GM12878 (cell line): ENCODE data around the gene ARRDC4. TPM values are rescaled to one million over a fixed set of nuclear protein-coding genes. Genes with fewer than 3 reads are reported as not detected.

Experiments used
- ATAC-seq: fragments of 200-7000 bp; cut with Tn5 transposase; 3 replicates; pipeline ENCODE4 v1.9.1; 2020; ENCODE audit warnings: mild to moderate bottlenecking, moderate library complexity
- BruUV-seq: library from RNA; stranded (reverse); fragments of 400-500 nt; replicated peaks from 2 replicates; lab custom pipeline; 2021; lab: Mats Ljungman, UMichigan
- CTCF ChIA-PET: fragments of 300-600 bp; sonication (Branson Sonifier 250); formaldehyde crosslinking; extraction: SDS; loops from one replicate; lab custom pipeline; 2021; ENCODE audit warnings: inconsistent platforms; lab: Yijun Ruan, JAX
- POLR2A ChIA-PET: fragments of 350-600 bp; formaldehyde crosslinking; extraction: SDS; loops from one replicate; lab custom pipeline; 2021; ENCODE audit warnings: inconsistent platforms; lab: Charles Lee
- RAD21 ChIA-PET: fragments of 300-600 bp; sonication (Branson Sonifier 250); formaldehyde crosslinking; loops from one replicate; lab custom pipeline; 2023; ENCODE audit warnings: antibody characterized with exemption; ENCODE audit not compliant: unreplicated experiment; lab: Charles Lee
- SMC1A ChIA-PET: fragments of 300-600 bp; sonication (Branson Sonifier 250); formaldehyde crosslinking; loops from one replicate; lab custom pipeline; 2023; ENCODE audit not compliant: unreplicated experiment, uncharacterized antibody; lab: Charles Lee
- DNase-seq: peaks from one replicate; pipeline ENCODE4 v3.0.0-alpha.2; 2011; ENCODE audit warnings: low read depth, low spot score
- FAIRE-seq: peaks from 3 replicates; lab custom pipeline; 2011; peaks lifted over from hg19 to GRCh38; lab: Jason Lieb, UNC
- H2AFZ ChIP-seq: 2 replicates; pipeline ENCODE4 v1.6.0; 2011; ENCODE audit warnings: low read depth, low read length, control low read depth; ENCODE audit not compliant: control insufficient read depth
- H3K27ac ChIP-seq: 2 replicates; pipeline ENCODE4 v1.5.1; 2011; ENCODE audit warnings: control low read depth; ENCODE audit not compliant: control insufficient read depth, insufficient read depth
- H3K27me3 ChIP-seq, 2 experiments: replicated peaks in 1 of 2; 2 replicates each; pipeline versions ENCODE4 v1.6.0 to v1.6.1; 2011; ENCODE audit warnings: low read length in 1 of 2; ENCODE audit not compliant: control insufficient read depth in 2 of 2, insufficient read depth in 2 of 2
- H3K36me3 ChIP-seq, 2 experiments: 2 replicates each; pipeline ENCODE4 v1.5.1; 2011; ENCODE audit warnings: low read length in 1 of 2; ENCODE audit not compliant: control insufficient read depth in 2 of 2, insufficient read depth in 2 of 2
- H3K4me1 ChIP-seq: 2 replicates; pipeline ENCODE4 v1.6.1; 2011; ENCODE audit warnings: mild to moderate bottlenecking, low read length, moderate library complexity, mixed read lengths; ENCODE audit not compliant: control insufficient read depth, insufficient read depth
- H3K4me2 ChIP-seq: 2 replicates; pipeline ENCODE4 v1.6.0; 2011; ENCODE audit warnings: control low read depth; ENCODE audit not compliant: control insufficient read depth, insufficient read depth
- H3K4me3 ChIP-seq: fragments of 200-600 bp; sonication (generic); 2 replicates; pipeline ENCODE4 v1.5.1; 2016
- H3K79me2 ChIP-seq: 2 replicates; pipeline ENCODE4 v1.6.0; 2011; ENCODE audit warnings: low read length; ENCODE audit not compliant: control insufficient read depth, insufficient read depth
- H3K9ac ChIP-seq: 2 replicates; pipeline ENCODE4 v1.8.0; 2011; ENCODE audit warnings: low read length, control low read depth, mixed read lengths; ENCODE audit not compliant: control insufficient read depth, insufficient read depth
- H3K9me3 ChIP-seq: replicated peaks from 3 replicates; pipeline ENCODE4 v1.5.1; 2011; ENCODE audit warnings: mild to moderate bottlenecking, low read length; ENCODE audit not compliant: control insufficient read depth, insufficient read depth
- H4K20me1 ChIP-seq: 2 replicates; pipeline ENCODE4 v1.6.0; 2011; ENCODE audit not compliant: control insufficient read depth, insufficient read depth
- ASH2L ChIP-seq: fragments of 300-600, 200-600 bp; sonication (generic); IDR thresholded peaks from 2 replicates; pipeline ENCODE4 v1.6.1; 2017; ENCODE audit warnings: low read depth, mild to moderate bottlenecking, borderline replicate concordance
- CHD4 ChIP-seq: fragments of 200-600 bp; sonication (generic); IDR thresholded peaks from 2 replicates; pipeline ENCODE4 v1.6.1; 2016; ENCODE audit warnings: mild to moderate bottlenecking
- JUND ChIP-seq: IDR thresholded peaks from 2 replicates; pipeline ENCODE4 v1.6.1; 2012; ENCODE audit warnings: low read depth, mild to moderate bottlenecking, low read length, improper control_type of control experiment, moderate library complexity
- KLF5 ChIP-seq: fragments of 450-650 bp; IDR thresholded peaks from 2 replicates; pipeline ENCODE4 v1.6.1; 2014; ENCODE audit warnings: mild to moderate bottlenecking; ENCODE audit not compliant: partially characterized antibody
- MEF2A ChIP-seq: IDR thresholded peaks from 2 replicates; pipeline ENCODE4 v1.6.1; 2011; ENCODE audit warnings: low read depth, mild to moderate bottlenecking, low read length, moderate library complexity; ENCODE audit not compliant: insufficient read depth
- MTA2 ChIP-seq: fragments of 450-650 bp; IDR thresholded peaks from 2 replicates; pipeline ENCODE4 v1.6.1; 2016; ENCODE audit warnings: low read depth, mild to moderate bottlenecking, moderate library complexity
- MTA3 ChIP-seq: IDR thresholded peaks from 2 replicates; pipeline ENCODE4 v1.6.1; 2012; ENCODE audit warnings: low read length, inconsistent platforms, borderline replicate concordance
- MXI1 ChIP-seq: fragments of 150-350 bp; IDR thresholded peaks from 2 replicates; pipeline ENCODE4 v1.6.1; 2011; ENCODE audit warnings: low read depth, mild to moderate bottlenecking, inconsistent platforms, low read length, improper control_type of control experiment
- NR2F1 ChIP-seq: fragments of 450-650 bp; conservative IDR thresholded peaks from 2 replicates; pipeline ENCODE4 v1.6.1; 2017; ENCODE audit warnings: mild to moderate bottlenecking
- TCF12 ChIP-seq: IDR thresholded peaks from 2 replicates; pipeline ENCODE4 v1.6.1; 2011; ENCODE audit warnings: low read depth, mild to moderate bottlenecking, low read length
- TCF3 ChIP-seq: IDR thresholded peaks from 2 replicates; pipeline ENCODE4 v1.6.1; 2012; ENCODE audit warnings: low read depth, mild to moderate bottlenecking, low read length, borderline replicate concordance; ENCODE audit not compliant: insufficient read depth
- ZNF207 ChIP-seq: fragments of 450-650 bp; IDR thresholded peaks from 2 replicates; pipeline ENCODE4 v1.6.1; 2014; ENCODE audit warnings: antibody characterized with exemption, mild to moderate bottlenecking, borderline replicate concordance
- ZNF24 ChIP-seq: fragments of 450-650 bp; IDR thresholded peaks from 2 replicates; pipeline ENCODE4 v1.6.1; 2017; ENCODE audit warnings: antibody characterized with exemption, mild to moderate bottlenecking
- ZNF384 ChIP-seq: IDR thresholded peaks from 2 replicates; pipeline ENCODE4 v1.6.1; 2012; ENCODE audit warnings: low read depth, mild to moderate bottlenecking, low read length, improper control_type of control experiment, borderline replicate concordance
- ZSCAN29 ChIP-seq: fragments of 450-650 bp; IDR thresholded peaks from 2 replicates; pipeline ENCODE4 v1.6.1; 2017; ENCODE audit warnings: mild to moderate bottlenecking, moderate library complexity
- WGBS: methylation state at CpG from one replicate; pipeline ENCODE4 v1.1.6; 2016; ENCODE audit warnings: low lambda C conversion rate; ENCODE audit not compliant: insufficient replicate concordance, insufficient coverage; ENCODE audit errors: missing lambda C conversion rate; 5-methylcytosine and 5-hydroxymethylcytosine counted together
- in situ Hi-C: fragments of 300-500 bp; cut with MboI; formaldehyde crosslinking; loops from 9 replicates; pipeline ENCODE4 v1.14.3; 2018; ENCODE audit warnings: mixed read lengths
- intact Hi-C: fragments of 100-400 bp; cut with micrococcal nuclease; formaldehyde crosslinking; loops from one replicate; pipeline ENCODE4 v1.14.2; 2022; ENCODE audit not compliant: unreplicated experiment
- polyA plus RNA-seq, 11 experiments: library from polyadenylated mRNA; depleted of rRNA in 4 of 11; unstranded in 6 of 11; stranded (reverse) in 5 of 11; fragments of >200 nt; fragmentation: Nextera tagmentation in 4 of 11; fragmentation: Illumina TruSeq in 1 of 11; extraction: Ambion mirVana in 4 of 11; extraction: Trizol in 1 of 11; gene quantifications; 1 replicate in 1 of 11; 2 replicates in 10 of 11; pipeline versions ENCODE4 v1.2.1 to v1.2.3, GENCODE V29; 2011 to 2016; ENCODE audit warnings: inconsistent platforms in 2 of 11, missing spikeins in 2 of 11, low read depth in 1 of 11
- total RNA-seq, 4 experiments: library from RNA; depleted of rRNA in 3 of 4; stranded (reverse); fragments of >200 nt in 3 of 4; fragmentation: Illumina TruSeq in 1 of 4; extraction: Trizol in 1 of 4; gene quantifications; 2 replicates each; pipeline versions ENCODE4 v1.2.1 to v1.2.3, GENCODE V29; 2013 to 2021
- TF ChIP-seq, protein P1 (sequence below): fragments of 450-650 bp; IDR thresholded peaks from 2 replicates; pipeline ENCODE4 v1.6.1; 2017; ENCODE audit warnings: borderline replicate concordance
- TF ChIP-seq, protein P2 (sequence below): IDR thresholded peaks from 2 replicates; pipeline ENCODE4 v1.6.1; 2011; ENCODE audit warnings: low read depth, low read length, improper control_type of control experiment, borderline replicate concordance
- TF ChIP-seq, protein P3 (sequence below): fragments of 450-650 bp; IDR thresholded peaks from 2 replicates; pipeline ENCODE4 v1.6.1; 2017; ENCODE audit warnings: mild to moderate bottlenecking
- TF ChIP-seq, protein P4 (sequence below): fragments of 450-650 bp; IDR thresholded peaks from 2 replicates; pipeline ENCODE4 v1.6.1; 2014; ENCODE audit warnings: mild to moderate bottlenecking

ARRDC4 gene
- total and polyA plus RNA-seq, 10 of the 15 experiments (the other 5 are each of a cell fraction or from before 2014, with no cell fraction given): 0.03 to 0.54 (median 0.07) TPM

DNA sequence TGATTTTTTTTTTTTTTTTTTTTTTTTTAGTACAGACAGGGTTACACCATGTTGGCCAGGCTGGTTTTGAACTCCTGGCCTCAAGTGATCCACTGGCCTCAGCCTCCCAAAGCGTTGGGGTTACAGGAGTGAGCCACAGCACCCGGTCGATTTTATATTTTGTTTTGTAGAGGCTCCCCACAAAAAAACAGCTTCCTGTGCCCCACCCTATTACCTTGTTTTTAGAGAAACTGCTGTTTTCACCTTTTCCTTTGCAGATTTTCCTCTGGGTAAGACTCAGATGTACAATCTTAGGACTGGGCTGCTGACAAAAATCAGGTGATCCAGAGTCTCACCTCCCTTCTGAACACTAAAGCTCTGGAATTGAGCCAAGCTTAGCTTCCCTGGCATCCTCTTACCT lies 20.6 kb downstream of the ARRDC4 start:
- no peaks in the 10 kb centered on the region for H3K27me3 ChIP-seq
- ATAC-seq (no peak), DNase-seq (no peak), FAIRE-seq (no peak)
- no peak overlapping the region for H3K27ac ChIP-seq
- CTCF ChIA-PET: no interaction called here
- no peak overlapping the region for H2AFZ ChIP-seq
- H3K4me3 ChIP-seq: no peak overlapping the region
- H3K36me3 ChIP-seq: no peaks in the 10 kb centered on the region
- WGBS: 35% methylated on average over 3 of the region's 3 CpGs
- H3K79me2 ChIP-seq: no peaks in the 10 kb centered on the region
- SMC1A ChIA-PET: no interaction called here
- no peaks in the 10 kb centered on the region for H4K20me1 ChIP-seq
- H3K9me3 ChIP-seq: no peaks in the 10 kb centered on the region
- no TSS peak for BruUV-seq
- in situ Hi-C loops: no loop called here
- POLR2A ChIA-PET: no interaction called here
- H3K4me1 ChIP-seq: no peaks in the 10 kb centered on the region
- intact Hi-C loops: no loop called here
- TF ChIP-seq ZNF24: no peak
- no peak for TF ChIP-seq MEF2A
- TF ChIP-seq KLF5: no peak
- no peak for TF ChIP-seq TCF3
- no peak for TF ChIP-seq ZNF207
- no peak for TF ChIP-seq NR2F1
- TF ChIP-seq MTA3: no peak
- TF ChIP-seq TCF12: no peak
- TF ChIP-seq MTA2: no peak
- TF ChIP-seq, protein P1, sequence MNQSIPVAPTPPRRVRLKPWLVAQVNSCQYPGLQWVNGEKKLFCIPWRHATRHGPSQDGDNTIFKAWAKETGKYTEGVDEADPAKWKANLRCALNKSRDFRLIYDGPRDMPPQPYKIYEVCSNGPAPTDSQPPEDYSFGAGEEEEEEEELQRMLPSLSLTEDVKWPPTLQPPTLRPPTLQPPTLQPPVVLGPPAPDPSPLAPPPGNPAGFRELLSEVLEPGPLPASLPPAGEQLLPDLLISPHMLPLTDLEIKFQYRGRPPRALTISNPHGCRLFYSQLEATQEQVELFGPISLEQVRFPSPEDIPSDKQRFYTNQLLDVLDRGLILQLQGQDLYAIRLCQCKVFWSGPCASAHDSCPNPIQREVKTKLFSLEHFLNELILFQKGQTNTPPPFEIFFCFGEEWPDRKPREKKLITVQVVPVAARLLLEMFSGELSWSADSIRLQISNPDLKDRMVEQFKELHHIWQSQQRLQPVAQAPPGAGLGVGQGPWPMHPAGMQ: no peak
- TF ChIP-seq, protein P2, sequence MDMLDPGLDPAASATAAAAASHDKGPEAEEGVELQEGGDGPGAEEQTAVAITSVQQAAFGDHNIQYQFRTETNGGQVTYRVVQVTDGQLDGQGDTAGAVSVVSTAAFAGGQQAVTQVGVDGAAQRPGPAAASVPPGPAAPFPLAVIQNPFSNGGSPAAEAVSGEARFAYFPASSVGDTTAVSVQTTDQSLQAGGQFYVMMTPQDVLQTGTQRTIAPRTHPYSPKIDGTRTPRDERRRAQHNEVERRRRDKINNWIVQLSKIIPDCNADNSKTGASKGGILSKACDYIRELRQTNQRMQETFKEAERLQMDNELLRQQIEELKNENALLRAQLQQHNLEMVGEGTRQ: no peak
- no peak for TF ChIP-seq CHD4
- TF ChIP-seq, protein P3, sequence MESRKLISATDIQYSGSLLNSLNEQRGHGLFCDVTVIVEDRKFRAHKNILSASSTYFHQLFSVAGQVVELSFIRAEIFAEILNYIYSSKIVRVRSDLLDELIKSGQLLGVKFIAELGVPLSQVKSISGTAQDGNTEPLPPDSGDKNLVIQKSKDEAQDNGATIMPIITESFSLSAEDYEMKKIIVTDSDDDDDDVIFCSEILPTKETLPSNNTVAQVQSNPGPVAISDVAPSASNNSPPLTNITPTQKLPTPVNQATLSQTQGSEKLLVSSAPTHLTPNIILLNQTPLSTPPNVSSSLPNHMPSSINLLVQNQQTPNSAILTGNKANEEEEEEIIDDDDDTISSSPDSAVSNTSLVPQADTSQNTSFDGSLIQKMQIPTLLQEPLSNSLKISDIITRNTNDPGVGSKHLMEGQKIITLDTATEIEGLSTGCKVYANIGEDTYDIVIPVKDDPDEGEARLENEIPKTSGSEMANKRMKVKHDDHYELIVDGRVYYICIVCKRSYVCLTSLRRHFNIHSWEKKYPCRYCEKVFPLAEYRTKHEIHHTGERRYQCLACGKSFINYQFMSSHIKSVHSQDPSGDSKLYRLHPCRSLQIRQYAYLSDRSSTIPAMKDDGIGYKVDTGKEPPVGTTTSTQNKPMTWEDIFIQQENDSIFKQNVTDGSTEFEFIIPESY: no peak
- TF ChIP-seq ASH2L: no peak
- no peak for TF ChIP-seq ZSCAN29
- no peak for TF ChIP-seq MXI1
- TF ChIP-seq JUND: no peak
- TF ChIP-seq, protein P4, sequence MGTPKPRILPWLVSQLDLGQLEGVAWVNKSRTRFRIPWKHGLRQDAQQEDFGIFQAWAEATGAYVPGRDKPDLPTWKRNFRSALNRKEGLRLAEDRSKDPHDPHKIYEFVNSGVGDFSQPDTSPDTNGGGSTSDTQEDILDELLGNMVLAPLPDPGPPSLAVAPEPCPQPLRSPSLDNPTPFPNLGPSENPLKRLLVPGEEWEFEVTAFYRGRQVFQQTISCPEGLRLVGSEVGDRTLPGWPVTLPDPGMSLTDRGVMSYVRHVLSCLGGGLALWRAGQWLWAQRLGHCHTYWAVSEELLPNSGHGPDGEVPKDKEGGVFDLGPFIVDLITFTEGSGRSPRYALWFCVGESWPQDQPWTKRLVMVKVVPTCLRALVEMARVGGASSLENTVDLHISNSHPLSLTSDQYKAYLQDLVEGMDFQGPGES: no peak
- TF ChIP-seq ZNF384: no peak
- no peak overlapping the region for H3K9ac ChIP-seq
- H3K4me2 ChIP-seq: no peak overlapping the region
- RAD21 ChIA-PET: no interaction called here
